ENCODE data around the gene TENT5C.

DNA sequence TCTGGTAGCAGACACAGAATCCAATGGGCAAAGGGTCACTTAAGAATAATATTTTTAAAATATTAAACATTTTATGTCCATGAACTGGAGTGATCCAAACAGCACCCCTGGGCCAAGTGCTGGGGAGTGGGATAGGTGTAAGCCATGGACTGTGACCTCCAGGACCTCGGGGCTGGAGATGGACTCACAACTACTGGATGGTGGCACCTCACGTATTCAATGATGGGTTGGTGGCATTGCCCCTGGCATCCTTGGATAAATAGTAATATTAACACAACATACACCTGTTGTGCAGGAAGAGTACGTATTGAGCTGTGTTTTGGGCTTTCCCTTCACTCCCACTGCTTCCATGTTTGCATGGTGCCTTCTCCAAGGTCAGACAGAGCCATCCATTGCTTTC, 39.3 kb upstream of the TENT5C start:
- TF ChIP-seq, protein P1, sequence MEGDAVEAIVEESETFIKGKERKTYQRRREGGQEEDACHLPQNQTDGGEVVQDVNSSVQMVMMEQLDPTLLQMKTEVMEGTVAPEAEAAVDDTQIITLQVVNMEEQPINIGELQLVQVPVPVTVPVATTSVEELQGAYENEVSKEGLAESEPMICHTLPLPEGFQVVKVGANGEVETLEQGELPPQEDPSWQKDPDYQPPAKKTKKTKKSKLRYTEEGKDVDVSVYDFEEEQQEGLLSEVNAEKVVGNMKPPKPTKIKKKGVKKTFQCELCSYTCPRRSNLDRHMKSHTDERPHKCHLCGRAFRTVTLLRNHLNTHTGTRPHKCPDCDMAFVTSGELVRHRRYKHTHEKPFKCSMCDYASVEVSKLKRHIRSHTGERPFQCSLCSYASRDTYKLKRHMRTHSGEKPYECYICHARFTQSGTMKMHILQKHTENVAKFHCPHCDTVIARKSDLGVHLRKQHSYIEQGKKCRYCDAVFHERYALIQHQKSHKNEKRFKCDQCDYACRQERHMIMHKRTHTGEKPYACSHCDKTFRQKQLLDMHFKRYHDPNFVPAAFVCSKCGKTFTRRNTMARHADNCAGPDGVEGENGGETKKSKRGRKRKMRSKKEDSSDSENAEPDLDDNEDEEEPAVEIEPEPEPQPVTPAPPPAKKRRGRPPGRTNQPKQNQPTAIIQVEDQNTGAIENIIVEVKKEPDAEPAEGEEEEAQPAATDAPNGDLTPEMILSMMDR (IDR thresholded peaks at IDR 0.05; ENCODE audit: low read depth, low read length) = no peak
- TF ChIP-seq POLR2A (IDR thresholded peaks at IDR 0.05; ENCODE audit: extremely low read depth, insufficient read length) = no peak
- no peak for TF ChIP-seq MYC (IDR thresholded peaks at IDR 0.05; ENCODE audit: low read depth, low read length)
- TF ChIP-seq, protein P2, sequence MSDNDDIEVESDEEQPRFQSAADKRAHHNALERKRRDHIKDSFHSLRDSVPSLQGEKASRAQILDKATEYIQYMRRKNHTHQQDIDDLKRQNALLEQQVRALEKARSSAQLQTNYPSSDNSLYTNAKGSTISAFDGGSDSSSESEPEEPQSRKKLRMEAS (IDR thresholded peaks at IDR 0.05; ENCODE audit: low read depth, low read length) = no peak

All from NB4 (cell line).